GM23338 (cell line): ENCODE measurements around the gene DCUN1D2. TPM values are rescaled to one million over a fixed set of nuclear protein-coding genes. Genes with fewer than 3 reads are reported as not detected.

ENCODE experiments used
- ATAC-seq: fragments of 200-7000 bp; cut with Tn5 transposase; 3 replicates; pipeline ENCODE4 v1.9.1; 2020
- DNase-seq: peaks from one replicate; pipeline ENCODE4 v3.0.0-alpha.2; 2015; ENCODE audit warnings: low spot score
- H2AFZ ChIP-seq: fragments of 200-600 bp; sonication (generic); 2 replicates; pipeline ENCODE4 v1.8.0; 2016; ENCODE audit warnings: antibody characterized with exemption, mild to moderate bottlenecking, moderate library complexity
- H3F3A ChIP-seq: fragments of 200-600 bp; sonication (generic); replicated peaks from 2 replicates; pipeline ENCODE4 v1.8.0; 2017; ENCODE audit warnings: antibody characterized with exemption, mixed run types, low read depth
- H3K27ac ChIP-seq: fragments of 200-600 bp; sonication (generic); 2 replicates; pipeline ENCODE4 v1.6.1; 2016; ENCODE audit warnings: low read depth
- H3K27me3 ChIP-seq: fragments of 200-600 bp; sonication (generic); 2 replicates; pipeline ENCODE4 v1.8.0; 2016; ENCODE audit warnings: mild to moderate bottlenecking, mixed run types, moderate library complexity; ENCODE audit not compliant: insufficient read depth
- H3K36me3 ChIP-seq: fragments of 200-600 bp; sonication (generic); 2 replicates; pipeline ENCODE4 v1.8.0; 2016; ENCODE audit warnings: mild to moderate bottlenecking; ENCODE audit not compliant: insufficient read depth
- H3K4me1 ChIP-seq: fragments of 200-600 bp; sonication (generic); 2 replicates; pipeline ENCODE4 v1.8.0; 2016; ENCODE audit warnings: mild to moderate bottlenecking, moderate library complexity; ENCODE audit not compliant: insufficient read depth
- H3K4me2 ChIP-seq: fragments of 200-600 bp; sonication (generic); 2 replicates; pipeline ENCODE4 v1.7.1; 2017; ENCODE audit warnings: mixed run types
- H3K4me3 ChIP-seq: fragments of 200-600 bp; sonication (generic); 2 replicates; pipeline ENCODE4 v1.6.1; 2016; ENCODE audit warnings: mixed run types
- H3K79me2 ChIP-seq: fragments of 200-600 bp; sonication (generic); replicated peaks from 2 replicates; pipeline ENCODE4 v1.8.0; 2017; ENCODE audit warnings: mild to moderate bottlenecking; ENCODE audit not compliant: insufficient read depth
- H3K9me2 ChIP-seq: fragments of 200-600 bp; sonication (generic); 2 replicates; pipeline ENCODE4 v1.8.0; 2017; ENCODE audit not compliant: insufficient read depth
- H4K20me1 ChIP-seq: fragments of 200-600 bp; sonication (generic); replicated peaks from 2 replicates; pipeline ENCODE4 v1.8.0; 2017; ENCODE audit warnings: mild to moderate bottlenecking; ENCODE audit not compliant: insufficient read depth
- H3K27ac Mint-ChIP-seq: 2 replicates; pipeline ENCODE4 v1.8.0; 2020; ENCODE audit warnings: inconsistent platforms, mild to moderate bottlenecking, moderate library complexity, mixed read lengths
- H3K27me3 Mint-ChIP-seq: 3 replicates; pipeline ENCODE4 v1.8.0; 2022; ENCODE audit warnings: low read depth, mild to moderate bottlenecking, moderate library complexity, mixed read lengths, inconsistent platforms; ENCODE audit not compliant: insufficient read depth, poor library complexity
- H3K36me3 Mint-ChIP-seq: 3 replicates; pipeline ENCODE4 v1.8.0; 2021; ENCODE audit warnings: low read depth, mild to moderate bottlenecking, inconsistent platforms, moderate library complexity, mixed read lengths
- H3K4me1 Mint-ChIP-seq: 3 replicates; pipeline ENCODE4 v1.8.0; 2020; ENCODE audit warnings: mild to moderate bottlenecking, inconsistent platforms, mixed read lengths
- H3K4me3 Mint-ChIP-seq: 3 replicates; pipeline ENCODE4 v1.8.0; 2021; ENCODE audit warnings: moderate library complexity, mild to moderate bottlenecking, inconsistent platforms, mixed read lengths
- H3K9me3 Mint-ChIP-seq: 3 replicates; pipeline ENCODE4 v1.8.0; 2020; ENCODE audit warnings: moderate library complexity, mild to moderate bottlenecking, inconsistent platforms, mixed read lengths
- CREB1 ChIP-seq: fragments of 250-450 bp; sonication (Bioruptor Pico); IDR thresholded peaks from 2 replicates; pipeline ENCODE4 v1.5.0; 2020; ENCODE audit warnings: low read depth, mild to moderate bottlenecking, moderate library complexity
- EZH2 ChIP-seq: fragments of 200-600 bp; sonication (generic); IDR thresholded peaks from one replicate; pipeline ENCODE4 v1.8.0; 2017; ENCODE audit warnings: antibody characterized with exemption, mild to moderate bottlenecking, low read depth; ENCODE audit not compliant: unreplicated experiment
- JUNB ChIP-seq: IDR thresholded peaks from one replicate; pipeline ENCODE4 v1.6.1; 2016; ENCODE audit warnings: antibody characterized with exemption; ENCODE audit not compliant: unreplicated experiment
- POLR2AphosphoS5 ChIP-seq: IDR thresholded peaks from 2 replicates; pipeline ENCODE4 v1.6.1; 2016; ENCODE audit warnings: antibody characterized with exemption, low read depth
- ZNF114 ChIP-seq: fragments of 250-450 bp; sonication (Bioruptor Pico); IDR thresholded peaks from 2 replicates; pipeline ENCODE4 v1.5.0; 2020; ENCODE audit warnings: mild to moderate bottlenecking, moderate library complexity
- polyA plus RNA-seq: library from polyadenylated mRNA; unstranded; fragments of >200 nt; fragmentation: Nextera tagmentation; extraction: Ambion mirVana; gene quantifications from 2 replicates; pipeline ENCODE4 v1.2.1, GENCODE V29; 2016
- total RNA-seq: library from RNA; depleted of rRNA; stranded (reverse); fragments of >200 nt; shearing (Covaris generic); gene quantifications from 2 replicates; pipeline ENCODE4 v1.2.3, GENCODE V29; 2014
- TF ChIP-seq, protein P1 (sequence below), 2 experiments: fragments of 200-600 bp in 1 of 2; sonication (generic) in 1 of 2; conservative IDR thresholded peaks; 2 replicates each; pipeline versions ENCODE4 v1.5.1 to v1.6.1; 2016 to 2017; ENCODE audit warnings: antibody characterized with exemption in 2 of 2, low read depth in 2 of 2, mild to moderate bottlenecking in 2 of 2, moderate library complexity in 1 of 2
- TF ChIP-seq, protein P2 (sequence below): IDR thresholded peaks from 2 replicates; pipeline ENCODE4 v1.6.1; 2016; ENCODE audit warnings: antibody characterized with exemption
- TF ChIP-seq, protein P3 (sequence below): IDR thresholded peaks from one replicate; pipeline ENCODE4 v1.6.1; 2018; ENCODE audit warnings: antibody characterized with exemption; ENCODE audit not compliant: unreplicated experiment
- TF ChIP-seq, protein P4 (sequence below): fragments of 250-450 bp; sonication (Bioruptor Pico); IDR thresholded peaks from 2 replicates; pipeline ENCODE4 v1.5.0; 2020; ENCODE audit warnings: mild to moderate bottlenecking, moderate library complexity

DCUN1D2 gene
- total and polyA plus RNA-seq, 2 experiments from 2014 or later, result 12.3 to 38.0 TPM

DNA sequence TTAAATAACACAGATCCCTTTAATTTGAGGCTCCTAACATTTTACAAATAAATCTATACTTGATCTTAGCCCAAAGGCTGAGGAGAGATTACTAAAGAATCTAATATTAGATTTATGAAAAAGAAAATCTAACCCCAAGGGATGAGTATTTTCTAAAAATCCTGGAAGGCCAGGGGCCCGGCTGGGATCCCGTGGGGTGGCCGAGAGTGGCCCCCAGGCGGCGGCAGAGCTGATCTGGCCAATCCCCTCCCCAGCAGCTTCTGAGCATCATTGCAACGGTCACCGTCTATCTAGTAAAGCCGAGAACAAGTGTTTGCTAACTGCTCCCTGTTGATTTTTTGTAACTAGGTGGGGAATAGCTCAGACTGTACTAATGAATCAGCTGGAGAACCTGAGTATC lies 74.7 kb downstream of the DCUN1D2 start:
- H2AFZ ChIP-seq, result no peak overlapping the region
- Mint-ChIP-seq H3K4me3 (no peak overlapping the region), H3K9me3 (peaks cover 3% of the 10 kb centered on the region; the same call in 2 of the 3 replicates), H3K27ac (no peak overlapping the region), H3K36me3 (no peaks in the 10 kb centered on the region), H3K4me1 (no peaks in the 10 kb centered on the region; the same call in 1 of the 3 replicates), H3K27me3 (peaks cover 21% of the 10 kb centered on the region)
- H3K79me2 ChIP-seq, result no peaks in the 10 kb centered on the region
- no peak overlapping the region for H3K4me2 ChIP-seq
- H3K27me3 ChIP-seq, result no peaks in the 10 kb centered on the region
- H3K36me3 ChIP-seq, result no peaks in the 10 kb centered on the region
- H3K4me1 ChIP-seq, result no peaks in the 10 kb centered on the region
- H3K27ac ChIP-seq, result no peak overlapping the region
- H3K9me2 ChIP-seq, result no peaks in the 10 kb centered on the region
- DNase-seq (no peak), ATAC-seq (no peak)
- H3K4me3 ChIP-seq, result no peak overlapping the region
- no peaks in the 10 kb centered on the region for H4K20me1 ChIP-seq
- H3F3A ChIP-seq, result peaks cover 8% of the 10 kb centered on the region; the same call in 1 of the 2 replicates
- TF ChIP-seq POLR2AphosphoS5 (no peak), EZH2 (no peak), ZNF114 (CRISPR knock-in tag) (no peak)
- TF ChIP-seq, protein P1, sequence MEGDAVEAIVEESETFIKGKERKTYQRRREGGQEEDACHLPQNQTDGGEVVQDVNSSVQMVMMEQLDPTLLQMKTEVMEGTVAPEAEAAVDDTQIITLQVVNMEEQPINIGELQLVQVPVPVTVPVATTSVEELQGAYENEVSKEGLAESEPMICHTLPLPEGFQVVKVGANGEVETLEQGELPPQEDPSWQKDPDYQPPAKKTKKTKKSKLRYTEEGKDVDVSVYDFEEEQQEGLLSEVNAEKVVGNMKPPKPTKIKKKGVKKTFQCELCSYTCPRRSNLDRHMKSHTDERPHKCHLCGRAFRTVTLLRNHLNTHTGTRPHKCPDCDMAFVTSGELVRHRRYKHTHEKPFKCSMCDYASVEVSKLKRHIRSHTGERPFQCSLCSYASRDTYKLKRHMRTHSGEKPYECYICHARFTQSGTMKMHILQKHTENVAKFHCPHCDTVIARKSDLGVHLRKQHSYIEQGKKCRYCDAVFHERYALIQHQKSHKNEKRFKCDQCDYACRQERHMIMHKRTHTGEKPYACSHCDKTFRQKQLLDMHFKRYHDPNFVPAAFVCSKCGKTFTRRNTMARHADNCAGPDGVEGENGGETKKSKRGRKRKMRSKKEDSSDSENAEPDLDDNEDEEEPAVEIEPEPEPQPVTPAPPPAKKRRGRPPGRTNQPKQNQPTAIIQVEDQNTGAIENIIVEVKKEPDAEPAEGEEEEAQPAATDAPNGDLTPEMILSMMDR (conservative IDR thresholded peaks at IDR 0.05; ENCODE audit: low read depth in 2 of 2), result no peak
- TF ChIP-seq, protein P2, sequence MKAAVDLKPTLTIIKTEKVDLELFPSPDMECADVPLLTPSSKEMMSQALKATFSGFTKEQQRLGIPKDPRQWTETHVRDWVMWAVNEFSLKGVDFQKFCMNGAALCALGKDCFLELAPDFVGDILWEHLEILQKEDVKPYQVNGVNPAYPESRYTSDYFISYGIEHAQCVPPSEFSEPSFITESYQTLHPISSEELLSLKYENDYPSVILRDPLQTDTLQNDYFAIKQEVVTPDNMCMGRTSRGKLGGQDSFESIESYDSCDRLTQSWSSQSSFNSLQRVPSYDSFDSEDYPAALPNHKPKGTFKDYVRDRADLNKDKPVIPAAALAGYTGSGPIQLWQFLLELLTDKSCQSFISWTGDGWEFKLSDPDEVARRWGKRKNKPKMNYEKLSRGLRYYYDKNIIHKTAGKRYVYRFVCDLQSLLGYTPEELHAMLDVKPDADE, result no peak
- TF ChIP-seq, protein P3, sequence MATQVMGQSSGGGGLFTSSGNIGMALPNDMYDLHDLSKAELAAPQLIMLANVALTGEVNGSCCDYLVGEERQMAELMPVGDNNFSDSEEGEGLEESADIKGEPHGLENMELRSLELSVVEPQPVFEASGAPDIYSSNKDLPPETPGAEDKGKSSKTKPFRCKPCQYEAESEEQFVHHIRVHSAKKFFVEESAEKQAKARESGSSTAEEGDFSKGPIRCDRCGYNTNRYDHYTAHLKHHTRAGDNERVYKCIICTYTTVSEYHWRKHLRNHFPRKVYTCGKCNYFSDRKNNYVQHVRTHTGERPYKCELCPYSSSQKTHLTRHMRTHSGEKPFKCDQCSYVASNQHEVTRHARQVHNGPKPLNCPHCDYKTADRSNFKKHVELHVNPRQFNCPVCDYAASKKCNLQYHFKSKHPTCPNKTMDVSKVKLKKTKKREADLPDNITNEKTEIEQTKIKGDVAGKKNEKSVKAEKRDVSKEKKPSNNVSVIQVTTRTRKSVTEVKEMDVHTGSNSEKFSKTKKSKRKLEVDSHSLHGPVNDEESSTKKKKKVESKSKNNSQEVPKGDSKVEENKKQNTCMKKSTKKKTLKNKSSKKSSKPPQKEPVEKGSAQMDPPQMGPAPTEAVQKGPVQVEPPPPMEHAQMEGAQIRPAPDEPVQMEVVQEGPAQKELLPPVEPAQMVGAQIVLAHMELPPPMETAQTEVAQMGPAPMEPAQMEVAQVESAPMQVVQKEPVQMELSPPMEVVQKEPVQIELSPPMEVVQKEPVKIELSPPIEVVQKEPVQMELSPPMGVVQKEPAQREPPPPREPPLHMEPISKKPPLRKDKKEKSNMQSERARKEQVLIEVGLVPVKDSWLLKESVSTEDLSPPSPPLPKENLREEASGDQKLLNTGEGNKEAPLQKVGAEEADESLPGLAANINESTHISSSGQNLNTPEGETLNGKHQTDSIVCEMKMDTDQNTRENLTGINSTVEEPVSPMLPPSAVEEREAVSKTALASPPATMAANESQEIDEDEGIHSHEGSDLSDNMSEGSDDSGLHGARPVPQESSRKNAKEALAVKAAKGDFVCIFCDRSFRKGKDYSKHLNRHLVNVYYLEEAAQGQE, result no peak

DNA sequence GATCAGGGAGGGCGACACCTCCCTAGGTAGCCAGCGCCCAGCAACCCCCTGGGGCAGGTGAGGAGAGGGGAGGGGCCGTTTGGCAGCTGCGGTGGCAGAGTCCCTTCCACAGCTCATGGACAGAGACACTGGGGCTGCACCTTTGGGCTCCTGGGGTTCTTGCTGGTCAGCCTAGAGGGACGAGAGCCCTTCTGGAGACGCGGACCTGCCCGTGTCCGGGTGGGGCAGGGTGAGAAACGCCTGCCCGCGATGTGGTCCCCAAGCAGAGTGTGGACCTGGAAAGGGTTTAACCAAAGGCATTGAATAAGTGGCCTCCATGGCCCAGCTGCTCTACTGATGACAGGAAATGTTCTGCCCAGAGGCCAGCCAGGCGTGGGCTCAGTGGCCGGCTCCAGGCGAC lies 75.5 kb downstream of the DCUN1D2 start:
- no peaks in the 10 kb centered on the region; the same call in 1 of the 3 replicates for H3K4me1 Mint-ChIP-seq
- Histone ChIP-seq H3K27ac (no peak overlapping the region), H3K4me1 (no peaks in the 10 kb centered on the region), H3K79me2 (no peaks in the 10 kb centered on the region), H3K36me3 (no peaks in the 10 kb centered on the region), H3K27me3 (no peaks in the 10 kb centered on the region), H3K4me2 (no peak overlapping the region), H2AFZ (no peak overlapping the region), H3F3A (peaks cover 8% of the 10 kb centered on the region; the same call in 1 of the 2 replicates), H3K4me3 (no peak overlapping the region), H4K20me1 (no peaks in the 10 kb centered on the region), H3K9me2 (no peaks in the 10 kb centered on the region)
- ATAC-seq, result no peak
- no peak overlapping the region for H3K4me3 Mint-ChIP-seq
- DNase-seq, result no peak
- no peak overlapping the region for H3K27ac Mint-ChIP-seq
- H3K27me3 Mint-ChIP-seq, result peaks cover 18% of the 10 kb centered on the region
- peaks cover 3% of the 10 kb centered on the region; the same call in 2 of the 3 replicates for H3K9me3 Mint-ChIP-seq
- no peaks in the 10 kb centered on the region for H3K36me3 Mint-ChIP-seq
- TF ChIP-seq JUNB (no peak), CREB1 (CRISPR knock-in tag) (no peak)
- TF ChIP-seq, protein P4, sequence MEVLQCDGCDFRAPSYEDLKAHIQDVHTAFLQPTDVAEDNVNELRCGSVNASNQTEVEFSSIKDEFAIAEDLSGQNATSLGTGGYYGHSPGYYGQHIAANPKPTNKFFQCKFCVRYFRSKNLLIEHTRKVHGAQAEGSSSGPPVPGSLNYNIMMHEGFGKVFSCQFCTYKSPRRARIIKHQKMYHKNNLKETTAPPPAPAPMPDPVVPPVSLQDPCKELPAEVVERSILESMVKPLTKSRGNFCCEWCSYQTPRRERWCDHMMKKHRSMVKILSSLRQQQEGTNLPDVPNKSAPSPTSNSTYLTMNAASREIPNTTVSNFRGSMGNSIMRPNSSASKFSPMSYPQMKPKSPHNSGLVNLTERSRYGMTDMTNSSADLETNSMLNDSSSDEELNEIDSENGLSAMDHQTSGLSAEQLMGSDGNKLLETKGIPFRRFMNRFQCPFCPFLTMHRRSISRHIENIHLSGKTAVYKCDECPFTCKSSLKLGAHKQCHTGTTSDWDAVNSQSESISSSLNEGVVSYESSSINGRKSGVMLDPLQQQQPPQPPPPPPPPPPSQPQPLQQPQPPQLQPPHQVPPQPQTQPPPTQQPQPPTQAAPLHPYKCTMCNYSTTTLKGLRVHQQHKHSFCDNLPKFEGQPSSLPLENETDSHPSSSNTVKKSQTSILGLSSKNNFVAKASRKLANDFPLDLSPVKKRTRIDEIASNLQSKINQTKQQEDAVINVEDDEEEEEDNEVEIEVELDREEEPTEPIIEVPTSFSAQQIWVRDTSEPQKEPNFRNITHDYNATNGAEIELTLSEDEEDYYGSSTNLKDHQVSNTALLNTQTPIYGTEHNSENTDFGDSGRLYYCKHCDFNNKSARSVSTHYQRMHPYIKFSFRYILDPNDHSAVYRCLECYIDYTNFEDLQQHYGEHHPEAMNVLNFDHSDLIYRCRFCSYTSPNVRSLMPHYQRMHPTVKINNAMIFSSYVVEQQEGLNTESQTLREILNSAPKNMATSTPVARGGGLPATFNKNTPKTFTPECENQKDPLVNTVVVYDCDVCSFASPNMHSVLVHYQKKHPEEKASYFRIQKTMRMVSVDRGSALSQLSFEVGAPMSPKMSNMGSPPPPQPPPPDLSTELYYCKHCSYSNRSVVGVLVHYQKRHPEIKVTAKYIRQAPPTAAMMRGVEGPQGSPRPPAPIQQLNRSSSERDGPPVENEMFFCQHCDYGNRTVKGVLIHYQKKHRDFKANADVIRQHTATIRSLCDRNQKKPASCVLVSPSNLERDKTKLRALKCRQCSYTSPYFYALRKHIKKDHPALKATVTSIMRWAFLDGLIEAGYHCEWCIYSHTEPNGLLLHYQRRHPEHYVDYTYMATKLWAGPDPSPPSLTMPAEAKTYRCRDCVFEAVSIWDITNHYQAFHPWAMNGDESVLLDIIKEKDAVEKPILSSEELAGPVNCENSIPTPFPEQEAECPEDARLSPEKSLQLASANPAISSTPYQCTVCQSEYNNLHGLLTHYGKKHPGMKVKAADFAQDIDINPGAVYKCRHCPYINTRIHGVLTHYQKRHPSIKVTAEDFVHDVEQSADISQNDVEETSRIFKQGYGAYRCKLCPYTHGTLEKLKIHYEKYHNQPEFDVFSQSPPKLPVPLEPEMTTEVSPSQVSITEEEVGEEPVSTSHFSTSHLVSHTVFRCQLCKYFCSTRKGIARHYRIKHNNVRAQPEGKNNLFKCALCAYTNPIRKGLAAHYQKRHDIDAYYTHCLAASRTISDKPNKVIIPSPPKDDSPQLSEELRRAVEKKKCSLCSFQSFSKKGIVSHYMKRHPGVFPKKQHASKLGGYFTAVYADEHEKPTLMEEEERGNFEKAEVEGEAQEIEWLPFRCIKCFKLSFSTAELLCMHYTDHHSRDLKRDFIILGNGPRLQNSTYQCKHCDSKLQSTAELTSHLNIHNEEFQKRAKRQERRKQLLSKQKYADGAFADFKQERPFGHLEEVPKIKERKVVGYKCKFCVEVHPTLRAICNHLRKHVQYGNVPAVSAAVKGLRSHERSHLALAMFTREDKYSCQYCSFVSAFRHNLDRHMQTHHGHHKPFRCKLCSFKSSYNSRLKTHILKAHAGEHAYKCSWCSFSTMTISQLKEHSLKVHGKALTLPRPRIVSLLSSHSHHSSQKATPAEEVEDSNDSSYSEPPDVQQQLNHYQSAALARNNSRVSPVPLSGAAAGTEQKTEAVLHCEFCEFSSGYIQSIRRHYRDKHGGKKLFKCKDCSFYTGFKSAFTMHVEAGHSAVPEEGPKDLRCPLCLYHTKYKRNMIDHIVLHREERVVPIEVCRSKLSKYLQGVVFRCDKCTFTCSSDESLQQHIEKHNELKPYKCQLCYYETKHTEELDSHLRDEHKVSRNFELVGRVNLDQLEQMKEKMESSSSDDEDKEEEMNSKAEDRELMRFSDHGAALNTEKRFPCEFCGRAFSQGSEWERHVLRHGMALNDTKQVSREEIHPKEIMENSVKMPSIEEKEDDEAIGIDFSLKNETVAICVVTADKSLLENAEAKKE, result no peak
